ENCODE data around the gene GNAS. TPM values are rescaled to one million over a fixed set of nuclear protein-coding genes. Genes with fewer than 3 reads are reported as not detected.

The GNAS gene
- total RNA-seq, 2 donors from 2014 or later = 462 to 623 TPM

DNA sequence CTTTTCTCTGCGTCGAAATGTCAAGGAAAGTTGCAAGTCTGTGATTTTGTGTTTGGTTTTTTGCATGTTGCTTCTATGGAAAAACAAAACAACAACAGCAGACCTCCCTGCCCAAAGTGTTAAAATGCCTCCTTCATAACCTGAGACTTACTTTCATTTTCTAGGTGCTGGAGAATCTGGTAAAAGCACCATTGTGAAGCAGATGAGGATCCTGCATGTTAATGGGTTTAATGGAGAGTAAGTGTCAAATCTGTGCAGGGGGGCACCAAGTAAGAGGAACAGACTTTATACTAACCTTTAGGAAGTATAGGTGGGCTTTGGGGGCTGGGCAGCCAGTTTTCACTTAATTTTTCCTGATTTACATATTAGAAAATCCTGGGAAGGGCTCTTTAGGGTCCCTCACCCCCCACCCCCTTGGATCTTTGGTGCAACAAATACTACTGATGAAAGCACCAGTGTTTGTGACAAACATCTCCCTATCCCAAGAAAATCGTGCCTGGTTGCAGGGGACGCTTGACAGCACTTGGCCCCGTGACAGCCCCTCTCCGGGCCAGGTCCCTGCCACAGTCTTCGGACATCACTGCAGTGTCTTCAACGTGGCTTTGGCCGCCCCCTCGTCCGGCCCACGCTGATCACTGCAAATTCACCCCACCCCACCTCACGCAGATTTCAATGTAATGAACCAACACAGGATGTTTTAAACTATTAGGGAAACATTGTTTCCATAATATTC, 43.1 kb downstream of the GNAS start:
- peaks cover 0 to 2% of the 10 kb centered on the region in 2 donors for H3K36me3 ChIP-seq (replicated peaks in 1 of 2; ENCODE audit: insufficient read depth in 1 of 2, low read depth in 2 of 2)
- DNase-seq = no peak

DNA sequence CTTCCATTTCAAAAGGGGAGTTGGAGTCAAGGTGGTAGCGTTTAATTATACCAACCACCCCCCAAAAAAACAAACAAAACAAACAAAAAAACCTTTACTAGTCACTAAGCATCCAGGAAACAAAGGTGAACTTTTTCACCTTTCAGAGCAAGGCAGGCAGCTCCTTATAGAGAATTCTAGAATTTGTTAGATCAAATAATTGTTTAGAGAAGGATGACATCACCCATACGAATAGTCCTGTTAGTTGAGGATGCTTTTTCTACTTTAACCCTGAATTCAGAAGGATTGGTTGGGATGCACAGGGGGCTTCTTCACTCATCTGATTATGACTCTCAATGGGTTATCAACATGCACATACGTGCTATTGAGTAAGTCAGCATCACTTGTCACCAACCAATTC, 44.3 kb downstream of the GNAS start:
- WGBS, 2 donors = 28 to 41% methylated on average over 3 of the region's 3 CpGs
- Histone ChIP-seq H3K27ac (peak overlapping the region in 2 of 4 donors; percentile 49 to 54), H3K27me3 (no peaks in the 10 kb centered on the region), H3K9me3 (no peaks in the 10 kb centered on the region), H3K4me1 (peaks cover 60% of the 10 kb centered on the region), H3K4me3 (no peak overlapping the region), H3K36me3 (replicated peaks in 1 of 2; ENCODE audit: insufficient read depth in 1 of 2, low read depth in 2 of 2) (peaks cover 0 to 2% of the 10 kb centered on the region in 2 donors)
- intact Hi-C loops (cut with DNase I) = no loop called here
- ATAC-seq (no peak), DNase-seq (no peak)
- no peak for TF ChIP-seq POLR2A (IDR thresholded peaks at IDR 0.05)
- TF ChIP-seq CTCF (IDR thresholded peaks at IDR 0.05) = no peak

More for the DNA sequence above, 43.1 kb downstream of the GNAS start:
- TF ChIP-seq CTCF (IDR thresholded peaks at IDR 0.05) (no peak), POLR2A (IDR thresholded peaks at IDR 0.05) (no peak)
- H3K4me3 ChIP-seq = no peak overlapping the region
- no peaks in the 10 kb centered on the region for H3K9me3 ChIP-seq
- whole genome bisulfite sequencing, 2 donors = 52 to 53% methylated on average over 13 of the region's 13 CpGs
- no peak for ATAC-seq
- peak overlapping the region in 3 of 4 donors; percentile 11 to 54 (median 49) for H3K27ac ChIP-seq
- intact Hi-C loops (cut with DNase I) = no loop called here
- H3K27me3 ChIP-seq = no peaks in the 10 kb centered on the region
- H3K4me1 ChIP-seq = peaks cover 61% of the 10 kb centered on the region

DNA sequence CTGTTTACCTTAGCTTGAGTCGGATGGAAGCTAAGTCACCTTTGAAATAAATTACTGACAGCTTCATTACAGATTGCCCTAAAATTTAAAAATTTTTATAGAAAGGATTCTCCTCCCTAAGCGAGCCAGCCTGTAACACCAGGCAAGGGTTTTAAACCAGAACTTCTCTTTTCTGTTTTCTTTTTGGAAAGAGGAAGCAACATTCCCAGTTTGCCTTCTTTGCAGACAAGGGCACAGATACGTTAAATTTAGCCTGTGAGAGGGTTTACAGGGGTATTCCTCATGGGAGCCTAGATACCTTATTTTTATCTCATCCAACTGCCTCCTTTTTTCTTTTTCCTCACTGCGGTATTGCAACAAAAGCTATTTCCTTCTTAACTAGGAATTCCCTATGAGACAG, 45.0 kb downstream of the GNAS start:
- no peaks in the 10 kb centered on the region for H3K9me3 ChIP-seq
- no peak for TF ChIP-seq POLR2A (IDR thresholded peaks at IDR 0.05)
- no peak for TF ChIP-seq CTCF (IDR thresholded peaks at IDR 0.05)
- H3K27me3 ChIP-seq = no peaks in the 10 kb centered on the region
- H3K27ac ChIP-seq = peak overlapping the region in 1 of 4 donors; percentile 40
- 53 to 58% methylated on average over 4 of the region's 4 CpGs for WGBS, 2 donors
- peaks cover 60% of the 10 kb centered on the region for H3K4me1 ChIP-seq
- intact Hi-C loops (cut with DNase I) = no loop called here
- H3K4me3 ChIP-seq = no peak overlapping the region
- peaks cover 0 to 2% of the 10 kb centered on the region in 2 donors for H3K36me3 ChIP-seq (replicated peaks in 1 of 2; ENCODE audit: insufficient read depth in 1 of 2, low read depth in 2 of 2)
- DNase-seq (no peak), ATAC-seq (no peak)

- peaks cover 52% of the 10 kb centered on the region for H3K4me1 ChIP-seq
- no peak overlapping the region for H3K4me3 ChIP-seq
- TF ChIP-seq POLR2A (IDR thresholded peaks at IDR 0.05) (no peak), CTCF (IDR thresholded peaks at IDR 0.05) (no peak)
- H3K27ac ChIP-seq = no peak overlapping the region
- no peak for DNase-seq
- H3K36me3 ChIP-seq (replicated peaks in 1 of 2; ENCODE audit: insufficient read depth in 1 of 2, low read depth in 2 of 2) = peaks cover 0 to 5% of the 10 kb centered on the region in 2 donors
- no peak for ATAC-seq
- 79 to 80% methylated on average over 15 of the region's 15 CpGs for WGBS, 2 donors
- no peaks in the 10 kb centered on the region for H3K27me3 ChIP-seq
- intact Hi-C loops (cut with DNase I) = no loop called here
- H3K9me3 ChIP-seq = no peaks in the 10 kb centered on the region
Measured at GRCh38 chr20:58898629-58899408, 46.3 kb downstream of the GNAS start.
